ENCODE measurements around the gene ZNF32. TPM values are rescaled to one million over a fixed set of nuclear protein-coding genes. Genes with fewer than 3 reads are reported as not detected.

ZNF32 gene
- total RNA-seq, 1 experiment from 2014 or later = 30.3 TPM

DNA sequence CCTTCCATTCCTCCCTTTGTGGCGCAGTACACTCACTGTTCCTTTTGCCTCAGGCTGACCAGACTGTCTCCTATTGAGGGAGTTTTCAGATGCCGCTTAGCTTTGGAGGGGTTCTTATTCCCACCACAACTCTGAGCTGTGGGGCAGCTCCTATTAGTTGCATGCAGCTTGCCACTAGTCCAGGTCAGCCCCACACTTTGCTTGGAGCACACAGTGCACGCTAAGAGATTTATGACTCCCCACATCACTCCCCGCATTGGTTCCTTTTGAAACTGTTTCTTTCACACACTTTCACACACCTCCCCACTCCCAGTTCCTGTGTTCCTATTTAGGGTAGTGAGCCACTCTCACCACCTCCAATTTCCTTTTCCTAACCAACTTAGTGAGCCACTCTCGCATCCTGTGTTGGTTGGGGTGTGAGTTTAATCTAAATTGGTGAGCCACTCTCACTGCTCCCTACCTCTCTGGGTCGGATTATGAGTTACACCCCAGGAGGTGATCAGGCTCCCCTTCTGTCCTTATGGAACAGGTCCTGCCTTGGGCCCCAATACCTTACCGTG is 52.9 kb downstream of the ZNF32 start:
- H3K4me3 ChIP-seq (ENCODE audit: low read depth, low read length) = no peak overlapping the region
- H3K36me3 ChIP-seq (ENCODE audit: control insufficient read depth, insufficient read depth, low read length) = no peaks in the 10 kb centered on the region
- no peaks in the 10 kb centered on the region for H3K4me1 ChIP-seq
- Mint-ChIP-seq H3K4me1 (ENCODE audit: low read depth, unreplicated experiment) (no peaks in the 10 kb centered on the region), H3K27ac (ENCODE audit: unreplicated experiment) (no peak overlapping the region), H3K27me3 (ENCODE audit: insufficient read depth, unreplicated experiment) (no peaks in the 10 kb centered on the region), H3K9me3 (ENCODE audit: unreplicated experiment) (peaks cover 19% of the 10 kb centered on the region), H3K36me3 (ENCODE audit: insufficient read depth, unreplicated experiment) (no peaks in the 10 kb centered on the region), H3K4me3 (ENCODE audit: unreplicated experiment) (no peak overlapping the region)
- BruUV-seq (replicated peaks) = no TSS peak
- no peaks in the 10 kb centered on the region for H3K27me3 ChIP-seq (replicated peaks; ENCODE audit: control insufficient read depth, insufficient read depth, low read length)
- POLR2A ChIA-PET = no interaction called here
- peaks cover 20% of the 10 kb centered on the region for H3K9me3 ChIP-seq
- TF ChIP-seq, protein P1, sequence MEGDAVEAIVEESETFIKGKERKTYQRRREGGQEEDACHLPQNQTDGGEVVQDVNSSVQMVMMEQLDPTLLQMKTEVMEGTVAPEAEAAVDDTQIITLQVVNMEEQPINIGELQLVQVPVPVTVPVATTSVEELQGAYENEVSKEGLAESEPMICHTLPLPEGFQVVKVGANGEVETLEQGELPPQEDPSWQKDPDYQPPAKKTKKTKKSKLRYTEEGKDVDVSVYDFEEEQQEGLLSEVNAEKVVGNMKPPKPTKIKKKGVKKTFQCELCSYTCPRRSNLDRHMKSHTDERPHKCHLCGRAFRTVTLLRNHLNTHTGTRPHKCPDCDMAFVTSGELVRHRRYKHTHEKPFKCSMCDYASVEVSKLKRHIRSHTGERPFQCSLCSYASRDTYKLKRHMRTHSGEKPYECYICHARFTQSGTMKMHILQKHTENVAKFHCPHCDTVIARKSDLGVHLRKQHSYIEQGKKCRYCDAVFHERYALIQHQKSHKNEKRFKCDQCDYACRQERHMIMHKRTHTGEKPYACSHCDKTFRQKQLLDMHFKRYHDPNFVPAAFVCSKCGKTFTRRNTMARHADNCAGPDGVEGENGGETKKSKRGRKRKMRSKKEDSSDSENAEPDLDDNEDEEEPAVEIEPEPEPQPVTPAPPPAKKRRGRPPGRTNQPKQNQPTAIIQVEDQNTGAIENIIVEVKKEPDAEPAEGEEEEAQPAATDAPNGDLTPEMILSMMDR (IDR thresholded peaks at IDR 0.05; ENCODE audit: insufficient read depth in 1 of 2, low read depth in 1 of 2, low read length in 1 of 2, severe bottlenecking in 1 of 2, unreplicated experiment in 1 of 2) = no peak
- DNase-seq = no peak
- intact Hi-C loops (cut with micrococcal nuclease; ENCODE audit: unreplicated experiment) = no loop called here
- CTCF ChIA-PET = no interaction called here

DNA sequence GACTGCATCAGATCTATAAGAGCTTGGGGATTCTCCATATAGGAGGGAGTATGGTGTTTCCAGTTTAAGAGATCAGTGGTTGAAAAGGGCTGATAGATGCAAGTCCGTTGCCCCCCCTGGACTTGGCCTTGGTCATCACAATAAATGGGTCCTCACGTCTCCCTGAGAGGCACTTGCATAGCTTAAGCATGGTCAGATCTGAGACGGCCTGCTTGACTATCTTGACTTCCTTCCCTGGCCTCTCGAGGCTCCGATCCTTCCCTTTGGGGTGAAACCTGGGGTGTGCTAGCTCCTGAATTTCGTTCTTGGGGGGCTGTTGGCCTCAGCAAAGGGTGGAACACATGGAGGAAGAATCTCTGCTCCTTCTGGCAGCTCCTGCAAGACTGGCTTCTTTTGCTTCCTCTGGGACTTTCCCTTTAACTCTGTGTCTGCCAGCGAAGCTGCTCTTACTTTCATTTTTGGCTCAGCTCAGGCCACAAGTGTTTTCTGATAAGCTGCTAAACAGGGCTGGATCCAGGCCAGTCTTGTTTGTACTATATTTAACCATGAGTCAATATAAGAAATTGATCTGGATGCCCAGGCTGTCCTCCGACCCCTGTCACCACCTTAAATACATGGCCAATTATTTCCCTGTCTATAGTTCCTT is 53.6 kb downstream of the ZNF32 start:
- Mint-ChIP-seq H3K4me3 (ENCODE audit: unreplicated experiment) (no peak overlapping the region), H3K36me3 (ENCODE audit: insufficient read depth, unreplicated experiment) (no peaks in the 10 kb centered on the region), H3K9me3 (ENCODE audit: unreplicated experiment) (peaks cover 19% of the 10 kb centered on the region), H3K27ac (ENCODE audit: unreplicated experiment) (no peak overlapping the region), H3K4me1 (ENCODE audit: low read depth, unreplicated experiment) (no peaks in the 10 kb centered on the region), H3K27me3 (ENCODE audit: insufficient read depth, unreplicated experiment) (no peaks in the 10 kb centered on the region)
- Histone ChIP-seq H3K4me1 (no peaks in the 10 kb centered on the region), H3K4me3 (ENCODE audit: low read depth, low read length) (no peak overlapping the region), H3K27me3 (replicated peaks; ENCODE audit: control insufficient read depth, insufficient read depth, low read length) (no peaks in the 10 kb centered on the region), H3K9me3 (peaks cover 20% of the 10 kb centered on the region), H3K36me3 (ENCODE audit: control insufficient read depth, insufficient read depth, low read length) (no peaks in the 10 kb centered on the region)
- intact Hi-C loops (cut with micrococcal nuclease; ENCODE audit: unreplicated experiment) = no loop called here
- no TSS peak for BruUV-seq (replicated peaks)
- POLR2A ChIA-PET = no interaction called here
- TF ChIP-seq, protein P1 (IDR thresholded peaks at IDR 0.05; ENCODE audit: insufficient read depth in 1 of 2, low read depth in 1 of 2, low read length in 1 of 2, severe bottlenecking in 1 of 2, unreplicated experiment in 1 of 2) = no peak
- CTCF ChIA-PET = no interaction called here
- no peak for DNase-seq

Other genes with a start within 250 kb of the ZNF32 start
- gene HNRNPF, start 239.7 kb downstream of the ZNF32 start, total RNA-seq (2022) = 405 and 423 TPM in 2 replicates
- gene ZNF487, start 211.8 kb downstream of the ZNF32 start, total RNA-seq (2022) = 5.0 and 6.5 TPM in 2 replicates
- 15.2 and 16.4 TPM in 2 replicates for gene ZNF239, start 74.3 kb downstream of the ZNF32 start, total RNA-seq (2022)
- gene ZNF485, start 42.4 kb downstream of the ZNF32 start, total RNA-seq (2022) = 7.3 and 8.6 TPM in 2 replicates